ENCODE results near the gene PLXDC1.

The PLXDC1 gene

GRCh38 chr17:39194089-39194984 lies 42.9 kb upstream of the PLXDC1 start:
- peak overlapping the region; percentile 73 to 91 (median 89) for H3K4me3 Mint-ChIP-seq
- peak; percentile 26 to 42 (median 39) for TF ChIP-seq CTCF (IDR thresholded peaks at IDR 0.05; ENCODE audit: unreplicated experiment in 3 of 3)
- H3K27ac Mint-ChIP-seq: peak overlapping the region; percentile 40 to 77 (median 49)
- H3K4me1 Mint-ChIP-seq: peaks cover 41% of the 10 kb centered on the region
- peaks cover 15% of the 10 kb centered on the region for H3K36me3 Mint-ChIP-seq (ENCODE audit: low read depth)
- no peaks in the 10 kb centered on the region for H3K27me3 Mint-ChIP-seq (ENCODE audit: low read depth)
- H3K9me3 Mint-ChIP-seq: no peaks in the 10 kb centered on the region

GRCh38 chr17:39193346-39193745 lies 41.9 kb upstream of the PLXDC1 start:
- peak overlapping the region in 2 of 3 experiments; percentile 89 to 91 for H3K4me3 Mint-ChIP-seq
- H3K9me3 Mint-ChIP-seq: no peaks in the 10 kb centered on the region
- peaks cover 37% of the 10 kb centered on the region for H3K4me1 Mint-ChIP-seq
- no peak for TF ChIP-seq CTCF (IDR thresholded peaks at IDR 0.05; ENCODE audit: unreplicated experiment in 3 of 3)
- no peaks in the 10 kb centered on the region for H3K27me3 Mint-ChIP-seq (ENCODE audit: low read depth)
- no peak overlapping the region for H3K27ac Mint-ChIP-seq
- H3K36me3 Mint-ChIP-seq (ENCODE audit: low read depth): peaks cover 15% of the 10 kb centered on the region

- Mint-ChIP-seq H3K27ac (peak overlapping the region in 2 of 3 experiments; percentile 5 to 14), H3K4me1 (peaks cover 37% of the 10 kb centered on the region), H3K4me3 (peak overlapping the region in 2 of 3 experiments; percentile 77 to 81), H3K27me3 (ENCODE audit: low read depth) (no peaks in the 10 kb centered on the region), H3K9me3 (no peaks in the 10 kb centered on the region), H3K36me3 (ENCODE audit: low read depth) (peaks cover 15% of the 10 kb centered on the region)
- no peak for TF ChIP-seq CTCF (IDR thresholded peaks at IDR 0.05; ENCODE audit: unreplicated experiment in 3 of 3)
Measured at GRCh38 chr17:39192901-39193300, 41.5 kb upstream of the PLXDC1 start.

GRCh38 chr17:39191750-39192510 lies 40.5 kb upstream of the PLXDC1 start:
- Mint-ChIP-seq H3K9me3 (no peaks in the 10 kb centered on the region), H3K27me3 (ENCODE audit: low read depth) (no peaks in the 10 kb centered on the region), H3K36me3 (ENCODE audit: low read depth) (peaks cover 15% of the 10 kb centered on the region), H3K4me3 (peak overlapping the region in 2 of 3 experiments; percentile 77 to 81), H3K27ac (peak overlapping the region in 2 of 3 experiments; percentile 28 to 40), H3K4me1 (peaks cover 37% of the 10 kb centered on the region)
- no peak for TF ChIP-seq CTCF (IDR thresholded peaks at IDR 0.05; ENCODE audit: unreplicated experiment in 3 of 3)

GRCh38 chr17:39187152-39187830 lies 35.9 kb upstream of the PLXDC1 start:
- no peaks in the 10 kb centered on the region for H3K9me3 Mint-ChIP-seq
- peaks cover 21% of the 10 kb centered on the region for H3K36me3 Mint-ChIP-seq (ENCODE audit: low read depth)
- H3K27ac Mint-ChIP-seq: no peak overlapping the region
- no peak overlapping the region for H3K4me3 Mint-ChIP-seq
- H3K4me1 Mint-ChIP-seq: peaks cover 11% of the 10 kb centered on the region
- no peaks in the 10 kb centered on the region for H3K27me3 Mint-ChIP-seq (ENCODE audit: low read depth)
- TF ChIP-seq CTCF (IDR thresholded peaks at IDR 0.05; ENCODE audit: unreplicated experiment in 3 of 3): no peak
